ENCODE results near the gene WNT3.

DNA sequence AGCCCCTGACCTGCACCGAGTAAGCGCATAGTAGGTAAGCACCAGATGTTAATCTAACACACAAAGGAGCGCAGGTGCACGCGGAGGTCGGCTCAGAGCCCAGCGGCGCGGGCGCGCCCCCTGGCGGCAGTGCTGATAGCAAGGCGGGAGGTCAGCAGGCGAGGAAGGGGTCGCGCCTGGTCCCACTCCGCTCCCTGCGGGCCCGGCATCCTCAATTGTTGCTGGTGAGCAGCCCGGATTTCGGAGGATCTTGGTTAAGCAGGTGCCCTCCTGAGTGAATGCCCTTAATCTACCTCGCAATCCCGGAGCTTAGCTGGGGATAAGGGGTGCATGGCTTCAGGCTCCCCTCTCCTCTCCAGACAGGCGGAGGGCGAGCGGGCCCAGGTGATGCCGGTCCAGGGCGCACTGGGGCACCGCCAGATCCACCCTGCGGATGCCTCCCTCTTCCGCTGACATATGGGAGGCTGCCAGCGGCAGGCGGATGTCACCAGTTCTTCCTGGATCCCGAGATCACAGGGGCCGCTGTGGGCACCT lies 4.0 kb upstream of the WNT3 start:
- TF ChIP-seq, protein P1, sequence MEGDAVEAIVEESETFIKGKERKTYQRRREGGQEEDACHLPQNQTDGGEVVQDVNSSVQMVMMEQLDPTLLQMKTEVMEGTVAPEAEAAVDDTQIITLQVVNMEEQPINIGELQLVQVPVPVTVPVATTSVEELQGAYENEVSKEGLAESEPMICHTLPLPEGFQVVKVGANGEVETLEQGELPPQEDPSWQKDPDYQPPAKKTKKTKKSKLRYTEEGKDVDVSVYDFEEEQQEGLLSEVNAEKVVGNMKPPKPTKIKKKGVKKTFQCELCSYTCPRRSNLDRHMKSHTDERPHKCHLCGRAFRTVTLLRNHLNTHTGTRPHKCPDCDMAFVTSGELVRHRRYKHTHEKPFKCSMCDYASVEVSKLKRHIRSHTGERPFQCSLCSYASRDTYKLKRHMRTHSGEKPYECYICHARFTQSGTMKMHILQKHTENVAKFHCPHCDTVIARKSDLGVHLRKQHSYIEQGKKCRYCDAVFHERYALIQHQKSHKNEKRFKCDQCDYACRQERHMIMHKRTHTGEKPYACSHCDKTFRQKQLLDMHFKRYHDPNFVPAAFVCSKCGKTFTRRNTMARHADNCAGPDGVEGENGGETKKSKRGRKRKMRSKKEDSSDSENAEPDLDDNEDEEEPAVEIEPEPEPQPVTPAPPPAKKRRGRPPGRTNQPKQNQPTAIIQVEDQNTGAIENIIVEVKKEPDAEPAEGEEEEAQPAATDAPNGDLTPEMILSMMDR (IDR thresholded peaks at IDR 0.05): no peak
- no peak for TF ChIP-seq POLR2A (IDR thresholded peaks at IDR 0.05)

Data from lower leg skin (tissue), 3 donors.